ENCODE measurements around the gene LIX1L.

The LIX1L gene

DNA sequence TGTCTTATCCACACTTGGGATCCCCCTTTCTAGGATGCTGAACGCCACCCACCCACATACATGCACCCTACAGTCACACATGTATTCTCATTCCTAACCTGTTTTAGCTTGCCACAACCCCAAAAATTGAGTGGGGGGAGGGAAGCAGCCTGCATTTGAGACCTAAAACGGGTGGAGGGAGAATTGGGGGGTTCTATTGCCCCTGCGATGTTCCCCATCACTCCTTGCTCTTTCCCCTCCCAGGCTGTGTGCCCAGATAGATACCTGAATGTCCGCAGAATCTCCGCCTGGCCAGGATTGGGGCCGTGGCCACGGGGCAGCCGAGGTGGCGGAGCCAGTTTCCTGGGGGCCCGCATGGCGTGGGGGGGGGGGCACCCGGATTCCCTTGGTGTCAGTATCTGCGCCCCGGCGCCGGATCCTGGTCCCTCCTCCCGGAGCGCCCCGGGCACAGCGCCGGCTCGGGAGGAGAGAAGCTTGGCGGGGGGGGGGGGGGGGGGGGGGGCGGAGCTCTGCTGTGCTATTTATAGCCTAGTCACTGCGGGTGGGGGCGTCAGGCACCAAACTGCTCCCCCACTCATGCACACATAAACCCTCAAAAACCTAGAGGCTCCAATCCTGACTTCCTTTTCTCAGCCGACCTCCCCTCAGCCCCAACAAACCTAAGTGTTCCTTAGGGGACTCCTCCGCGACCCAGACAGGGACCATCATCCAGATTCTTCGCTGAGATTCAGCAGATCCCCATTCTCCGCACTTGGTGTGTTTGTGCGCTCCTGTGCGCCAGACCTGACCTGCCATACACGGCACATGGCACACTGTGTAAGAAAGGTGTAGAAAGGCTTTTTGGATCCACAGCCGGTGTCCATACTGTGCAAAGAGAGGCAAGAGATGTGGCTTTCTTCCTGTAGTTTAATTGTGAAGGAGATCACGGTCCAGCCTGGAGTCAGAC, 4.6 kb upstream of the LIX1L start:
- no peak for DNase-seq

DNA sequence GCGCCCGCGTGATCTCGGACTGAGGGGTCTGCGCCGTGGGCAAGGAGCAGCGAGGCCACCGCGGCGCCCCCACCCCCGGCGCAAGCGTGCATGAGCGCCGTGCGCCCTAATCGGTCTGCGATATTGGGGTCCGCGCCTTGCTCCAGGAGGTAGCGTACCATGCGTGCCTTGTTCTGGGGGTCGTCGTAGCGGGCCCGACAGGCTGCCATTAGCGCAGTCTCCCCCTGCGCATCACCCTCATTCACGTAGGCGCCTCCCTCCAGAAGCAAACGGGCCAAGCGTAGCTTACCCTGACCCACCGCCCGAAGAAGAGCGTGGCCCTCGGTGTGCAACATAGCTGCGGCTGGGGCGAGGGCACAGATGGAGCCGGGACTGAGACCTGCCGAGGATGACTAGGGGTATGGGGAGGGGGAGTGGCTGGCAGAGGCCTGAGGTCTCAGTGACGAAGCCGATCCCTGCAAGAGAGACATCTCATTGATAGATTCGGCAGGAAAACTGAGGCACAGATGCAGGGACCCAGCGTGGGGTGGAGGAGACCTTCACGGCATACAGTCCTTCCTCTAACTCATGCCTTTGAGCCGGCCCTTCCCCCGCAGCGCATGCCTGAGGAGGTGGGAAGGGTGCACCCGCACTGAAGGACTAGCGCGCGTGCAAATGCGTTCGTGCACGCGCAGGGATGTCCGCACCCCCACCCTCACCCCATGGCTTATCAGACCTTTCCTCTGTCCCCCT, 3.8 kb upstream of the LIX1L start:
- DNase-seq: peak; percentile 32

DNA sequence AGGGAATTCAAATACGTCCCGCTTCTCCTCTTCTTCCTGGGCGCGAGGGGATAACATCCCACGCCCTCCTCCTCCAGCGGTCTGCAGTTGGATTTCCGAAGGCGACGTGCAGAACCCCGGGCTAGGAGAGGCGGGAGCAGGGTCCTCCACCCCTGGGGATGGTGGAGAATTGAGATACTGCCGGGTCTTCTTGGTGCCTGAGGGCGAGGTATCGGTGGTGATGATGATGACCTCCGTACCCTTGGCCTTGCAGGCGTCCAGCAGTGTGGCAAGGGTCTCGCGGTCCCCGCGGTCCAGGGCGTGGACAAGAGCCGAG, 3.2 kb upstream of the LIX1L start:
- no peak for DNase-seq

DNA sequence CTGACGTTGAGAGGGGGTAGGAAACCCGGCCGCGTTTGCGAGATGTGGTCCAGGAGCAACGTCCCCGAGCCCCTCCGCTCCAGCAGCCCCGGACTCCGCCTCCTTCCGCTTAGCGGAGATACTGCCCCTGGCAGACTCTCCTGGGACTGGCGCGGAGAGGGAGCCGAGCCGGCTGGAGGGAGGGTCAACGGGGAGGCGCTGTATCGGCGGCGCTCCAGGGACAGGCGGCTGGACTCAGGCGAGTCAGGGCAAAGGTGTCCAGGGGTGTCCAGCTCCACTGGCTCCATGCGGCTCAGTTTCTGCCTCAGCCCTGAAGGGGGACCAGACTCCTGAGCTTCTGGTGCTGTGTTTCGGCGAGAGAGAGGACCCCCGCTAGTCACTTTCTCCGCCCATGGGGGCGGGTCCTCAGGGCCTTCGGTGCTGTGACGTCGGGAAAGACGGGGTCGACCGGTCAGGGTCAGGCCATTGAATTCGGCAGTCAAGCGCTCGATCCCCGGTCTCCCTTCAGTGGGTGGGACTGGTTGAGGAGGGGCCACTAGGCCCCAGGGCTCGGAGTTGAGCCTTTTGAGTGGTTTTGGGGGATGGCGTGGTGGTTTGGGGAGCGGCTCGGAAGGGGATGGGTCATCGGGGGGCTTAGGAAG, 2.8 kb upstream of the LIX1L start:
- peak; percentile 63 for DNase-seq

DNA sequence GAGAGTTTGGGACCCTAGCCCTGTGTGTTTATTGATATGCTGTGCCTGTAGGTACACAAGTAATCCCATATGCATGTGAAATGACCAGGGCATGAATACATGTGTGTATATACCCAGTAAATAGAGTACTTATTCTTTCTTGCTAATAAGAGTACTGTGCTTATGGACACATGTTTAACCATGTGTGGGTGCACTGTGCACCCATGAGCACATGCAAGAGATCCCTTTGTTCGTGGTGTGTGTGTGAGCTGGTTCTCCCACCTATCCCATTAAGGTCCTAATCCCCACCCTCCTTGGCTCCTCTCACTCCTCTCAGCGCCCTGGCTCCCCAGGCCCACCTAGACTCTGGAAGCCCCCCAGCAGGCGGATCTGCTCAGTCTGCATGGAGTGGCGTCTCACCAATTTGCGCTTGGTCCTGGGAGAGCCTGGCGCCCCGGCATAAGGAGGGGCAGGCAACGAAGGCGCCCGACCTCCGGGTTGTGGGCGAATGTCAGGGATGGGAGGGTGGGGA, 2.2 kb upstream of the LIX1L start:
- DNase-seq: no peak

DNA sequence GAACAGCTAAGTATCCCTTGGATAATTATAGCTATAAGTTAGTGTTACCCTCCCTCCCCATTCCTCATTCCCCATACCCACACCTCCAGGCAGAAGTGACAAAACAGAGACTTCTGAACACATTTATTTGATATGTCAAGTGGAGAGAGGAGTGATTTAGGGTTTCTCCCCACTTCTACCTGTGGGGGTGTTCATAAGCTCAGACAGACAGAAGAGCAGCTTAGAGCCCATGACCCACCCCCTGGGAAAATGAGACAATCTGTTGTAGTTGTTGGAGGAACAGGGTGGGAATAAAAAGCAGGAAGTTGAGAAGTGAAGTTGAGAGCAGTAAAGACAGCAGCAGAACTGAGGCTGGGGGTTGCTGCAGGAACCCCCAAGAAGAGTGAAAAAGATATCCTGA, 1.5 kb upstream of the LIX1L start:
- no peak for DNase-seq

DNA sequence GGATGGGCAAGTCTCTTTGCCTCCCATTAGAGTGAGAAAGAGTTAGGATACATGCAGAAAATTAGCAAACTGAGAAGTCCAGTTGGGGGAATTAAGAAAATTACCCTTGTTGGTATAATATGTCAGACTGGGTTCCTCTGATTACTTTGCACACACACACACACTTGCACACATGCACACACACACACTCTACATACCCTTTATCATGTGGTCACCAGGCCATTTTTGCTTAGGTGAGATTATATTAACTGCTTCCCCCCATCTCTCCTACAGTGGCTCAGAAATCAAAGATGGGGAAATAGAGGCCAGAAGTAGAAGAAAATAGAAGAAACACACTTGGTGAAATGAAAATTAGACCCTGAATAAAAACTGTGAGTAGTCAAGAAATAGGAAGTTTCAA, 917 bp upstream of the LIX1L start:
- peak; percentile 22 for DNase-seq

DNA sequence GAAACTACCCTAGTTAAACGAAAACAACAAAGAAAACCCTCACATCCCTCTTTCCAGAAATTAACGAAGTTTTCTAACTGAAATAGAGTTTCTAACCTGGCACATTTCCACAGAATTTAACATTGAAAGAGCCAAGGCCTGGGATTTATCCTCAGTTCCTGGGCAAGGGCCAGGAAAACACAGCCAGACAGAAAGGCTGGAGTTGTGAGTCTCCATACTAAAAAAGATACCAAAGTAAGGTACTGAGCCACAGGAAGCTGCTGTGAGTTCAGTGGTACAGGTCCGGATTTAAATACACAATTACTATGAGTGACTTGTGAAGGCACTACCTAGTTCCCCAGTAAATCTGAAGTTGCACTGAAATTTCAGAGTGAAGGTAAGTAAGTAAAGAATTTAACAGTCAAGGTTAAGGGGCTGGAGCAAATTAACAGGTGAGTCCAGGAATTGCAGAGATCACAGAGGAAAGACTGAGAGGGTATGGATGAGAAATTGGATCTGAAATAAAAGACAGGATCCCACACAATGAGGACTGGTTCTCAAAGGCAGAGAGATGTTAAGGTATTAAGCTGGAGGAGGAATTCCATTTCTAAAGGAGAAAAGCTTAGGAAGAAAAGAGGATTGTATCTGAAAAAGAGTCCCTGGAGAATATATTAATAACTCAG, 905 bp downstream of the LIX1L start:
- DNase-seq: no peak

DNA sequence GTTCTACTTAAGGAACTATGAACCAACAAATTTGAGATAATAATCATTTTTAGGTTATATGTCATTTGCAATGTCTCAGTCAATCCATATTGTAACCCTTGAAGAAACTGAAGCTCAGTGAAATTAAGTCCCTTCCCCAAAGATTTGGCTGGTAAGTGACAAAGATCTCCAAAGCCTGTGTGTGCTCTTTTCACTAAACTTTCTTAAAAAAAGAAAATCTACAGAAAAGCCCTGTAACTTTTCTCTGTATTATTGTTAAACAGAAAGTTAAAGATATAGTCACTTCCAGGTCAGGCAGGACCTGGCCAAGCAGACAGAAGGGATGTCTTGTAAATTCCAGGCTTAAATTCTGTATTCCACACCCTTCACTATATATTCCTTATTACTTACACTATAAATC, 1.5 kb downstream of the LIX1L start:
- no peak for DNase-seq

DNA sequence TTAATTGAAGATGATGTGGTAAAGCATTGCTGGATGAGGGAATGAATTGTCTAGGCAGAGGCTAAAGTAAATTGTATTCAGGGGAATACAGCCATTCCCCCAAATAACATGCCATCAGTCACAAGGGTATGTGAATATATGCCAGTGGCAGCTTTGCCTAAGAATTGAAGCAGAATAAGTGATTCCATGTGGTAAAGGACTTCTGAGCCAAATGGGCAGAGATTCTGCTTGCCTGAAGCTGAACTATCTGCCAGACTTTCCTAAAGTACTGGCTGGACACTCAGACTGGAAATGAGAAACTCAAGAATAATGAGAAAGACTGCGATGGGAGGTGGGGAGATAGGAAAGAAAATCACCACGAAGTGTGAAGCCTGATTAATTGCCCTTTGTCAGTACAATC, 2.4 kb downstream of the LIX1L start:
- DNase-seq: no peak

DNA sequence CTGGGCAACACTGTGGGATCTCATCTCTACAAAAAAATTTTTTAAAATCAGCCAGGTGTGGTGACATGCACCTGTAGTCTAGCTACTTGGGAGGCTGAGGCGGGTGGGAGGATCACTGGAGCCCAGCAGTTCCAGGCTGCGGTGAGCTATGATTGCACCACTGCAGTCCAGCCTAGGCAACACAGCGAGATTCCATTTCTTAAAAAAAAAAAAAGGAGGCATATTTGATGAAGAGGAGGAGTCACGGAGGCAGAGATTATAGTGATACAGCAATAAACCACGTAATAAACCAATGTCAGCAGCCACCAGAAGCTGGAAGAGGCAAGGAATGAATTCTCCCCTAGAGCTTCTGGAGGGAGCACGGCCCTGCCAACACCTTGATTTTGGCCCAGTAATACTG, 4.0 kb downstream of the LIX1L start:
- DNase-seq: no peak

DNA sequence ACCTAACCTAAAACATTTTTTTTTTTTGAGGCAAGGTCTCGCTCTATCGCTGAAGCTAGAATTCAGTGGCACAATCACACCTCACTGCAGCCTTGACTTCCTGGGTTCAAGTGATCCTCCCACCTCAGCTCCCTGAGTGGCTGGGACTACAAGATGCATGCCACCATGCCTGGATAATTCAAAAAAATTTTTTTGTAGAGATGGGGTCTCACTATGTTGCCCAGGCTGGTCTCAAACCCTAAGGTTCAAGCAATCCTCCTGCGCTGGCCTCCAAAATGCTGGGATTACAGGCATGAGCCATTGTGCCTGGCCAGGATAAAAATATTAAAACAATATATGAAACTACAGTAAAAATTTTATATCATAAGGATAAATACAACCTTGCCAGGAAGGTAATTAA, 4.9 kb downstream of the LIX1L start:
- DNase-seq: no peak

DNA sequence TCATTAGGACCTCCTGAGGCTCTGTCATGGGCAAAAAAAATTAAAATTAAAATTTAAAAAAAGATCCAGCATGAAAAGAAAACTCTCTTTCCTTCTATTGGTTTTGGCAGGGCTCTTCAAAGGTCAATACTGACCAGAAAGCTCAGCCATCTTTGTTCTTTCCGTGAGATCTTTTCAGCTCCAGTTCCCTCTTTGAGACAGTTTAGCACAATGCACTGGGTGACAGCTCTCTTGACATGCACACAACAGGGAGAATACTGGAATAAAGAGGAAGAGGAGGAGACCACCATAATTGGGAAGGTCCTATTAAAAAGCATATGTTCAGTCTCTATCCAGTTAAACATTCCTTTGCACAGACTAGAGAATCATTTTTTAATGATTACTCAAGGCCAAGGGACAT, 6.3 kb downstream of the LIX1L start:
- DNase-seq: no peak

DNA sequence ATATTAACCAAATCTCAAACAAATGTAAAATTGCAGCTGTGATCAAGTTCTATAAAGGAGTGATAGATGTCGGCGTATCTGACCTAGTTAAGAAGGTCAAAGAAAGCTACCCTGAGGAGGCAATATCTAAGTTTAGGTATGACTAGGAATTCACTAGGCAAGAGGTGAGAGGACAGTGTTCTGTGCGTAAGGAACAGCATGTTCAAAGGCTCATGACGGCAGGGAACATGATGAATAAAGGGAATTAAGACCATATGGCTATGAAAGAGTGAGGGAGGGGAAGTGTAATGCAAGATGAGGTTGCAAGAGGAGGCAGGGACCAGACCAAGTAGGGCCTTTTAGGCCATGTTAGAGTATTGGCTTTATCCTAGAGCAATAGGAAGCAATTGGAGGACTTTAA, 8.6 kb downstream of the LIX1L start:
- no peak for DNase-seq

DNA sequence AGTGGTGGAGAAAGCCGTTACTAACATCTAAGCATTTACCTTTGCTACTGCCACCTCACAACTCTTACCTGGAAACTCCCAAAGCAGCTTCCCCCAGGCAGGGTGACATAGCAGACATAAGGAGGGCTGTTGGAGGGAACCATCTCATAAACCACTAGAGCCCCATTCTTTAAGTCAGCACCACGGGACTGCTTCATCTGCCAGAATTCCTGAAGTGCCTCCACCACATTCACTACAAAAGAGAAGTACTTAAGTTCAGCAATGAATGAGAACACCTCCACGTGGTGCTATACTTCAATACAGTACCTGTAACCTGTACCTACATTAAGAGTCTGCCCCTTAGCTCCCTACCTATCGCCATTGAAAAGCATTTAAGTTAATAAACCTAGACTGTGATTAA, 10.3 kb downstream of the LIX1L start:
- DNase-seq: no peak

DNA sequence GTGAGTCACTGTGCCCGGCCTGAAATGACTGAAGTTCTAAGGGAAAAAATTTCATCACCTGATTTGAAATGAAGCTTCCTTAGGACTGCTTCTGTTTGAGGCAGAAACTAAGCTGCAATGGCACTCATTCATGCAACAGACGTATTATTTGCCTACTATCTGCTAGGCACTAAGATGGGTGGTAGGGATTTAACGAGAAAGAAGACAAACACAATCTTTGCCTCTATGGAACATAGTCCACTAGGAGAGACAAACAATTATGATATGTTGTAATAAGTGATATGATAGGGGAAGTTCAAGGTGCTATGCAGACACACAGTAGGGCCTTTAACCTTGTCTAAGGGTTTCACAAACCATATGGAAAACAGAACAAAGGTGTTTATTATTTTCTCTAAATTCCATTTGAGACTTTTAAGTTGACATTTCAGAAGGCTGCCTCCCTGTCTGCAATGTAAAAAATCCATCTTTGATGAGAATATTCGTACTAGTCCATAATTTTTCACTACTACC, 11.3 kb downstream of the LIX1L start:
- no peak for DNase-seq

DNA sequence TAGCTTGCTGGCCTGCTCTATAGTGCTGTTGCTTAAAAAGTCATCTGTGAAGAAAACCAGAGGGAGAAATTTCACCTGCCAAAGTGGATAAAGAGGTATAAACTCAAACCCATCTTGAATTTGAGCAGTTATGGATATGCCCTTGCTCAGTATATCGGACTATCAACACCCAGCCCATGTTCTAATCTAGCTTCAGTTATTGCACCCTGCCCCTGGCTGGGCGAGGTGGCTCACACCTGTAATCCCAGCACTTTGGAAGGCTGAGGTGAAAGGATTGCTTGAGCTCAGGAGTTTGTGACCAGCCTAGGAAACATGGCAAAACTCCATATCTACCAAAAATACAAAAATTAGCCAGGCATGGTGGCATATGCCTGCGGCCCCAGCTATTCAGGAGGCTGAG, 13.3 kb downstream of the LIX1L start:
- DNase-seq: no peak

DNA sequence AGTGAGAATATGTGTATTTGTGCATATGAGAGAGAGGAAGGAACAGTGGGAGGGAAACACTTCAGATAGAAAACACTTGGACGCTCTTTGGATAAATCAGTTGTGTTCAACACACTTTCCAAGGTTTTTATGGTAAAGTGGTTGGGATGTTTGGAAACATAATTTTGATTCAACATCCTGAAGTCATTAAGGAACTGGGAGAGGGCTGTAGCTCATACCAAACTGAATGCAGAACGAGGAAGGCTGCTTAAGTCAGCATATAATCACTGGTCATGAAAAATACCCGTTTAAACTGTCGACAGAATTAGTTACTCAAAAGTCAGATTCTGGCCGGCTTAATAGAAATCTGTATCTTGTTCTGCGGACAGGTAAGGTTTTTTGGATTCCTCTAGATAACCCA, 14.9 kb downstream of the LIX1L start:
- no peak for DNase-seq

DNA sequence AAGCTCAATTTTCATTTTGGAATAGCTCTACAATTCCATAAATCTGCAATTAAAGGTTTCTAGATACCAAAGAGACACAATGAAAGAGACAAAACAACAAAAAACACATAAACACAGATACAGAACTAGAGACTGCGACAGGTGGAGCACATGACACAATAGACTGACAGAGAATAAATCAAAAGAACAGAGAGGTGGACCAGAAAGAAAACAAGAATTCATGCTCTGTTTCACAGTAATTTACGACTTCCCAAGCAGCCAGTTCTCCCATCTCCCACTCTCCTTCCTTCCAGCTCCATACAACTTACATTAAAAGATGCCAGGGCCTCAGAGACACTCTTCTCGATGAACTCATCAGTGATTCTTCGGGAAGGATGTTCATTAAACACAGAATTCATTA, 15.4 kb downstream of the LIX1L start:
- no peak for DNase-seq

DNA sequence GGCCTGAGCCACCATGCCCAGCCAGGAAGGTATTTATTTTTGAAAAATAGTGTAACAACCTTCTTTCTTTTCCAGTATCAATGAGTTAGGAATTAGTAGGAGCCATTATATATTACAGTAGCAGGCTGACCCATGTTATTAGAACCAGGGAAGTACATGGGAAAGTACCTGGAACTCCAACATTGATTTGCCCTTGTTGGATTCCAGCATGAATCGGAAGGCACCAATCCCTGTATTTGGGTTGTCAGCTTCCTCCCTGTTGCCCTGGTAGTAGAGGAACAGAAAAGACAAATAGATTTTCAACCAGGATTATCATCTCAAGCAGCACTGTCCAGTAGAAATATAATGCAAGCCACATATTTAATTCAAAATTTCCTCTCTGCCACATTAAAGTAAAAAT, 20.4 kb downstream of the LIX1L start:
- no peak for DNase-seq

DNA sequence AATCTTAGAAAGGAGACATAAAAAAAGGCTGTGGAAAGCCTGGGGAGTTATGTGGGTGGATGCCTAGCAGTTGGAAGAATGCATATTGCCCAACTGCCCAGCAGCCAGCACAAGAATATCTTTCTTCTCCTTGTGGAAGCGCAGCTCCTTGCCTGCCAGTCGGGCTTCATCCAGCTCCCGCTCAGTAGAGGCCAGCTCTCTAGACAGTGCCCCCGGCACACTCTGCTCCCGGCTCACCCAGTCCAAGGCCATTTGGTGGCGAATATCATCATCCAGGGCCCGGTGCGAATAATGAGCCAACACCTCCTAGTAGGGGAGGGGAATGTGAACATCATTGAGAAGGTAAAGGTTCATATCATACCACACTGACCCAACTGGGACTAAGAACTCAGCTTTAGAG, 21.6 kb downstream of the LIX1L start:
- no peak for DNase-seq

DNA sequence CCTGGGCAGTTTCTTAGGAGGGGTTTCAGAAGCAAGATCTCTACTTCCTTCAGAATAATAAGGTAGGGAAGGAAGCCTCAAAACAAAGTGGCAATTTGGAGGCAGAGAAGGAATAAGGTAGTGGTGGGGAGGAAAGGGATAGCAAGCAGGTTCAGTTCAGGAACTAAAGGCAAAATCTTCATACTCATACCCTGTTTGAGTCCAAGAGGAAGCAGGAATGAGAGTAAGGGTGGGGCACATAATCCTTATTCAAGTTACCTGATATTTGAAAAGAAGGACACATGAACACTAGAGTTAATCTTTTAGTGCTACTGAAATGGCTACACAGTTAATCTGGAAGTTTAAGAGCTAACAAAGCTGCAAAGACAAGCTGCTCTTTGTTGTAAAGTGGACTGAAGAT, 22.1 kb downstream of the LIX1L start:
- DNase-seq: no peak

DNA sequence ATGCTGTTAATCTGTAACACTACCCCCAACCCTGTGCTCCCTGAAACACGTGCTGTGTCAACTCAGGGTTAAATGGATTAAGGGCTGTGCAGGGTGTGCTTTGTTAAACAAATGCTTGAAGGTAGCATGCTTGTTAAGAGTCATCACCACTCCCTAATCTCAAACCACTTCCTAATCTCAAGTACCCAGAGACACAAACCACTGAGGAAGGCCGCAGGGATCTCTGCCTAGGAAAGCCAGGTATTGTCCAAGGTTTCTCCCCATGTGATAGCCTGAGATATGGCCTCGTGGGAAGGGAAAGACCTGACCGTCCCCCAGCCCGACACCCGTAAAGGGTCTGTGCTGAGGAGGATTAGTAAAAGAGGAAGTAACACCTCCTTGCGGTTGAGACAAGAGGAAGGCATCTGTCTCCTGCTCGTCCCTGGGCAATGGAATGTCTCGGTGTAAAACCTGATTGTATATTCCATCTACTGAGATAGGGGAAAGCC, 25.3 kb downstream of the LIX1L start:
- peak; percentile 87 for DNase-seq

Data from hematopoietic multipotent progenitor cell treated with erythropoietin and hydrocortisone succinate and interleukin-3 and kit ligand, for 8 days (in vitro differentiated cells).